22Rv1 (cell line): ENCODE results near the gene WDFY4.

Experiments used
- H3K27ac ChIP-seq: fragments of 450-650 bp; 2 replicates; pipeline ENCODE4 v1.5.1; 2017
- ZFX ChIP-seq: fragments of 450-650 bp; IDR thresholded peaks from 2 replicates; pipeline ENCODE4 v1.6.1; 2017; ENCODE audit warnings: antibody characterized with exemption, borderline replicate concordance
- TF ChIP-seq, protein P1 (sequence below): fragments of 450-650 bp; IDR thresholded peaks from 2 replicates; pipeline ENCODE4 v1.5.1; 2017; ENCODE audit warnings: mild to moderate bottlenecking

The WDFY4 gene

GRCh38 chr10:48767373-48768143, 82.9 kb downstream of the WDFY4 start:
- no peak overlapping the region for H3K27ac ChIP-seq
- TF ChIP-seq ZFX = no peak
- TF ChIP-seq, protein P1, sequence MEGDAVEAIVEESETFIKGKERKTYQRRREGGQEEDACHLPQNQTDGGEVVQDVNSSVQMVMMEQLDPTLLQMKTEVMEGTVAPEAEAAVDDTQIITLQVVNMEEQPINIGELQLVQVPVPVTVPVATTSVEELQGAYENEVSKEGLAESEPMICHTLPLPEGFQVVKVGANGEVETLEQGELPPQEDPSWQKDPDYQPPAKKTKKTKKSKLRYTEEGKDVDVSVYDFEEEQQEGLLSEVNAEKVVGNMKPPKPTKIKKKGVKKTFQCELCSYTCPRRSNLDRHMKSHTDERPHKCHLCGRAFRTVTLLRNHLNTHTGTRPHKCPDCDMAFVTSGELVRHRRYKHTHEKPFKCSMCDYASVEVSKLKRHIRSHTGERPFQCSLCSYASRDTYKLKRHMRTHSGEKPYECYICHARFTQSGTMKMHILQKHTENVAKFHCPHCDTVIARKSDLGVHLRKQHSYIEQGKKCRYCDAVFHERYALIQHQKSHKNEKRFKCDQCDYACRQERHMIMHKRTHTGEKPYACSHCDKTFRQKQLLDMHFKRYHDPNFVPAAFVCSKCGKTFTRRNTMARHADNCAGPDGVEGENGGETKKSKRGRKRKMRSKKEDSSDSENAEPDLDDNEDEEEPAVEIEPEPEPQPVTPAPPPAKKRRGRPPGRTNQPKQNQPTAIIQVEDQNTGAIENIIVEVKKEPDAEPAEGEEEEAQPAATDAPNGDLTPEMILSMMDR = no peak

- H3K27ac ChIP-seq = no peak overlapping the region
- TF ChIP-seq, protein P1 = no peak
- TF ChIP-seq ZFX = no peak
Observed at GRCh38 chr10:48768144-48768766, 83.6 kb downstream of the WDFY4 start.

DNA sequence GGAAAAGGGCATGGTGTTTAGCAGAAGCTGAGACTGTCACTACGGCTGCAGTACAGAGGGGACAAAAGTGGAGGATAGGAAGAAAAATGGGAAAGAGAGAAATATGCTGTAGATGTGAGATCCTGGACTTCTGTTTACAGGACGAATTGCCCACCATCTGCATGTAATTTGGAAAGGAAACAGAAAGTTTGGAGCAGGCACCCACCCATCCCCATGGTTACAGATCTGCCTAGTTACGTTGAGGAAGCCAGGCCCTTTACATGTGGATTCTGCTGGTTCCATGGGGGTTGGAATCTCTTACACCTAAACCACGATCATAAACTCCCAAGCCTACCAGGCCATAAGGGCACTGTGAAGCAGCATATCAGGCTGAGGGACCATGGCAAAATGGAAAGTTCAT, 84.3 kb downstream of the WDFY4 start:
- TF ChIP-seq, protein P1 = no peak
- no peak for TF ChIP-seq ZFX
- H3K27ac ChIP-seq = no peak overlapping the region

DNA sequence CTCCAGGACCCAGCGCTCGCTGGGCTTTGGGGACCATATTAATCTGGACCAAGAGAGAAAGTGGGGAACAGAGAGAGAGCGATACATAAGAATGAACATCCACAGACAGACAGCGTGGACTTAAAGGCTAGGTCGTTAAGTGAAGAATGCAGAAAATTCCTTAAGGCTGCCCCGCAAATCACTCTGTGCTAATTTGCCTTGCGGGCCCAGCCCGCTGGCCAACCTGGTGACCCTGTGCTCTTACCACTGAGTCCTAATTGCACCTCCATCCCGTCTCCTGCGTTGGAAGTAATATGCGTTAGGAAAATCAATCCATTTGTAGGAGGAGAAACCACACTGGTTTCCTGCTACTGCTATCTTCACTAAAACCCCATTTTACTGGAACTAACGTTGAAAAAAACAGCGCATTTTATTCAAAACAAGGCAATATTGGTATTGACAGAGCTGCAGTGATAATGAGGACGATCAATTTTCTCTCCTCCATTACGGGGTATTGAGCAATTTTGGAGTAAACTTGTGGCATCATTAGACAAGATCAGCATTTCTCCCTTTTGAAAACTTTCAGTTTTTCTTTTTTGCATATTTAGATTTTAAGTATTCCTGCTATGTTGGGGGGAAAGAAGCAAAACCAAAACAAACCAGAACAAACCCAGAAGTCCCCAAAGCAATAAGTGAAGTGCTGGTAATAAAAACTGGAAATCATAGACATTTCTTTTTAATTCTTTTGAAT, 85.2 kb downstream of the WDFY4 start:
- no peak overlapping the region for H3K27ac ChIP-seq
- TF ChIP-seq, protein P1 = no peak

GRCh38 chr10:48770561-48771089, 86.0 kb downstream of the WDFY4 start:
- no peak for TF ChIP-seq ZFX
- TF ChIP-seq, protein P1 = no peak
- no peak overlapping the region for H3K27ac ChIP-seq

DNA sequence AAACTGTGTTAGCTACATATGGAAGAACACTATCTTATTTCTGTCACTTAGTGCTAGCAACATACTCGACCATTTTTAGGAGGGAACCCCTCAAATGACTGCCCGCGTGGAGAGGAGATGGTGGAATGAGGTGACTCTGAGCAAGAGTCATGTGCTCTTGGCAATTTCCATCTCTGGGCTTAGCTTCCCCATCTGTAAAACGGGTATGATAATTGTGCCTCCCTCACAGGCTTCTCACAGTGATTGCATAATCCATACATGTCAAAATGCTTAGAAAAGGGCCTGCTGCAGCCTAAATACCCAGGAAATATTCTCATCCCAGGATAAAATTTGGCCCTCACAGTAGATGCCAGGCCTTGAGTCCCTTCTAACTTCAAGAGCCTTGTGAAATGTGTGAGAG, 86.6 kb downstream of the WDFY4 start:
- TF ChIP-seq, protein P1 = no peak
- no peak for TF ChIP-seq ZFX

More for the DNA sequence above, 86.6 kb downstream of the WDFY4 start:
- H3K27ac ChIP-seq = no peak overlapping the region
